NCI-H748 (cell line): Measurements from ENCODE around the gene COL4A1.
"Not testable (repeated sequence)": the region's sequence is repeated elsewhere in the genome, so short reads cannot be mapped to it uniquely, and the experiment has no call there.

Source experiments
- DNase-seq: peaks from one replicate; lab custom pipeline; 2025; ENCODE audit not compliant: unreplicated experiment; lab: John Stamatoyannopoulos, UW

The COL4A1 gene

GRCh38 chr13:110324026-110324749, 17.2 kb upstream of the COL4A1 start:
- no peak for DNase-seq

- no peak for DNase-seq
Measured at GRCh38 chr13:110323172-110323891, 16.4 kb upstream of the COL4A1 start.

GRCh38 chr13:110322828-110323171, 15.8 kb upstream of the COL4A1 start:
- no peak for DNase-seq

DNA sequence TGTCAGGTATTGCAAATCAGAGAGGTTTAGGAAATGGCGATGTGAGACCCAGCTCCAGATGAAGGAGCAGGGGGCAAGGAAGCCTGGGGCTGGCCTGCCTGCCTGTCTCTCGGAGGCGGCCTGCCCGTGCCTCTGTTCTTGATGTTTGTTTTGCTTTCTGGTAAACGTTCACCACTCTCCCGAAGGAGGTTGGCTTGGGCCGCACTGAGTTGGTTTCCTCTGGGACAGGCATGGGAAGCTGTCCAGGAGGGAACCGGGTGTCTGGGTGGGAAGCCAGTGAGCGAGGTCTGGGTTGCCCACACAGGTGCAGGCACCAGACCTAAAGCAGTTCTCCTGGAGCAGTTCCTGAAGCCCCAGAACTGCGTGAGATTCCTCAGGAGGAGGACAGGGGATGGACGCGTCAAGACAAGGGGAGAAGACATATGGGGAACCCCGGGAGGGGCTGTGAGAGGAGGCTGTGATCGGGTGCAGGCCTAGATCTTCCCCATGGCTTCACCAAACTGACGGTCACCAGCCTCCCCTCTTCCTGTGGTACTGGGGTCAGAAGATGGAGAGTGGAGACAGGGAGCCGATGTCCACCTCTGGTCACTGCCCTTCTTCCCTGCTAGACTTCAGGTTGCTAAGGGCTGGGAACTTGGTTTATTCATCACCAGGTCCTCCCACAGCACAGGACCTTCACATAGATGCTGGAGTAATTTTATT, 15.3 kb upstream of the COL4A1 start:
- DNase-seq, result no peak

DNA sequence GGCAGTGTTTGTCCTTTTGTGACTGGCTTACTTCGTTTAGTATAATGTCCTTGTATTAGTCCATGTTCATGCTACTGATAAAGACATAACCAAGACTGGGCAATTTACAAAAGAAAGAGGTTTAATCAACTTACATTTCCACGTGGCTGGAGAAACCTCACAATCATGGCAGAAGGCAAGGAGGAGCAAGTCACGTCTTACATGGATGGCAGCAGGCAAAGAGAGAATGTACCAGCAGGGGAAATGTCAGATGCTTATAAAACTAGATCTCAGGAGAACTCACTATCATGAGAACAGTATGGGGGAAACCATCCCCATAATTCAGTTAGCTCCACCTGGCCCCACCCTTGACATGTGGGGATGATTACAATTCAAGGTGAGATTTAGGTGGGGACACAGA, 14.6 kb upstream of the COL4A1 start:
- not testable (repeated sequence) for DNase-seq

DNA sequence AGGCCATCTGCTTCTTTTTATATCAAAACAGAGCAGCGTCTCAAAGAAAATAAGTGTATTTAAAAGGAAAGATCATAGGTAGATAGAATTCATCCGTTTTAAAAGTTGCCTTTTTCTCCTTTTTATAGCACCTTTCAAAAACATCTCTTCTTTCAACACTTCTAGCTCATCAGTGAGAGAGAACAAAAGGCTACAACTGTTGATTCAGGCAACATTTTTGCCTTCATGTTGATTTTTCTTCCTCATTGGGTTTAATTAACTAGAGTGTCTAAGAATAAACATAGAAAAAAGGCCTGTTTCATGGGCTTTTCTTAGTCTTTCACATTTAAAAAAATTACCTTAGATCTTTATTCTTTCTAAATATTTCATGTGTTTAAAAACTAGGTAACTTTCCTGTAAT, 13.7 kb upstream of the COL4A1 start:
- DNase-seq, result peak; percentile 33

DNA sequence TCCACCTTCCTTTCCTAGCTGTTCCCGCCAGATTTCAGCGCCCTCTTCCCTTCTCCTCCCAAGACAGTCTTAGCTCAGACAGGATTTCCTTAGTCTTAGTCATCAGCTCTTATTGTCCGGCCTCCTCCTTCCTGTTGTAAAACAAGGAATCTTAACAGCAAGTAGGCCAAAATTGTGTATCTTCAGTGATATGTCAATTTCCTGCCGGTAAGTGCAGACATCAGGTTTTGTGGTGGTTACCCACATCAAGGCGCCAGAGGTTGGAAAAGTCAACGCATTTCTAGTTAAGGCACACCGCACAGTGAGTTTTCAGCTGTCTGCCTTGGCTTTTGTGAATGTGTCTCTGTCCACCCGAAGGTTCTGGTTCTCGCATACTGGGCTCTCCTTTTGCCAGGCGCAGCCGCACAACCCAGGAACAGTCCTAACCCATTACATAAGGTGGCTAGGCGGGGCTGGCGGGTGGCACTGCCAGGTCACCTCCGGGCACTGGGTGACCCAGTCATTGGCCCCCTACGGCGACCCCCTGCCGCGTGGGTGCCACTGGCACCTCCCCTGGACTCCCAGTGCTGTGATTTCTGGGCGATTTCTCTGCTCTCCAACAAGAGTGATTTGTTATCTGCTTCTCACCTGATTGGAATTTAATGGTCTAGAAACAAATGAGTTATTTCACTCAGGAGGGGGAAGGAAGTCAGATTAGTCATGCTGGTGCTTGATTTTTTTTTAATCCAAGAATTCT, 13.0 kb upstream of the COL4A1 start:
- no peak for DNase-seq

- no peak for DNase-seq
Measured at GRCh38 chr13:110319397-110319773, 12.4 kb upstream of the COL4A1 start.

GRCh38 chr13:110318920-110319319, 12.0 kb upstream of the COL4A1 start:
- no peak for DNase-seq

DNA sequence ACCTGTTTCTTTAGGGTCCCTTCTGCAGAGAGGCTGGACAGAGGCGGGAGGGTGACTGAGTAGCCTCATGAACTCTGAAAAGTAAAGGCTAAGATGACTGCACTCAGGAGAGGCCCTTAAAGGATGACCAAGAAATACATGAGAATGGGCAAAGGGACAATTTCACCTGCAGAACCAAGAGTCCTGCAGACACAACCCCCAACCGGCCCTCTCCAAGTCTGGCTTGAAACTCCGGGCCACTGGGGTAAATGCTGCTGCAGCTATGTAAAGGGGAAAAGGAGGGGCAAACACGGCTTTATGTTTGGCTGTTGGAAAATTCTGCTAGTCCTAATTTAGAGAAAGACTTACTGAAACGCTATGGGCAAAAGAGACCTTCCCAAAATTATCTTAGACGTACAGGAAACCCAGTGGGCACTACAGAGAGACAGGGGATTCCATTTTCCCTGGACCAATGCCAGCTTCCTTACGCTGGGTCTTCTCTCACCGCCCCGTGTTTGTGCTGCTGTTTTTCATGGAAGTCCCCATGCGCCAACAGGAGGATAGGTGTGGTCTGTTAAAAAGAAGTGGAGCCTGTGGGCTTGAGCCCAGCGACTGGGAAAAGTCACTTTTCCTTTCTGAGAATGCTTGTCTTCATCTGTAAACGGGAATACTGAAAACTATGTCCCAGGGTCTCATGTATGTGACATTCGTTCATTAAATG, 10.7 kb upstream of the COL4A1 start:
- DNase-seq, result no peak

DNA sequence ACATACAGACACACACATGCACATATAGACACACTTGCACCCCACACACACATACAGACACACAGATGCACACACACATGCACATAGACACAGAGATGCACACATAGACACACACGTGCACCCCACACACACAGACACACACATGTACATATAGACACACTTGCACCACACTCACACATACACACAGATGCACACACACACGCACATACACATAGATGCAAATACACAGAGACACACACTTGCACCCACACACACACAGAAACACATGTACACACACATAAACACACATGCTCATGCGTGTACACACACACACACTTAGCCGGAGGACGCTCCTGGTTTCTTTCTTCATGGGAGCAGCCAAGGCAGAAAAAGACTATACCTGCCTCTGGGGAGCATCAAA, 10.1 kb upstream of the COL4A1 start:
- DNase-seq, result no peak

GRCh38 chr13:110316196-110316595, 9.2 kb upstream of the COL4A1 start:
- DNase-seq, result no peak

- DNase-seq, result no peak
Measured at GRCh38 chr13:110314516-110315245, 7.7 kb upstream of the COL4A1 start.

GRCh38 chr13:110313733-110314132, 6.8 kb upstream of the COL4A1 start:
- DNase-seq, result not testable (repeated sequence)

DNA sequence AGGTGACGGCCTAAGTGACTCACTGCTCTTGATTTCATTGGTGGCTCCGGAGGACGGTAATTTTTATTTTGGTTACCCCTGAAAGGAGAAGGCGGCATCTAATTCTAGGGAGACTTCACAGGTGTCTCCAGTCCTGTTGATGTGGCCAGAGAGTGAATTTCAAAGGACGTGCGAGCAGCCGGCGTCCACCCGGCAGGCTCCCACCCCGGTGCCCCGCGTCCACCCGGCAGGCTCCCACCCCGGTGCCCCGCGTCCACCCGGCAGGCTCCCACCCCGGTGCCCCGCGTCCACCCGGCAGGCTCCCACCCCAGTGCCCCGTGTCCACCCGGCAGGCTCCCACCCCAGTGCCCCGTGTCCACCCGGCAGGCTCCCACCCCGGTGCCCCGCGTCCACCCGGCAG, 6.3 kb upstream of the COL4A1 start:
- not testable (repeated sequence) for DNase-seq

DNA sequence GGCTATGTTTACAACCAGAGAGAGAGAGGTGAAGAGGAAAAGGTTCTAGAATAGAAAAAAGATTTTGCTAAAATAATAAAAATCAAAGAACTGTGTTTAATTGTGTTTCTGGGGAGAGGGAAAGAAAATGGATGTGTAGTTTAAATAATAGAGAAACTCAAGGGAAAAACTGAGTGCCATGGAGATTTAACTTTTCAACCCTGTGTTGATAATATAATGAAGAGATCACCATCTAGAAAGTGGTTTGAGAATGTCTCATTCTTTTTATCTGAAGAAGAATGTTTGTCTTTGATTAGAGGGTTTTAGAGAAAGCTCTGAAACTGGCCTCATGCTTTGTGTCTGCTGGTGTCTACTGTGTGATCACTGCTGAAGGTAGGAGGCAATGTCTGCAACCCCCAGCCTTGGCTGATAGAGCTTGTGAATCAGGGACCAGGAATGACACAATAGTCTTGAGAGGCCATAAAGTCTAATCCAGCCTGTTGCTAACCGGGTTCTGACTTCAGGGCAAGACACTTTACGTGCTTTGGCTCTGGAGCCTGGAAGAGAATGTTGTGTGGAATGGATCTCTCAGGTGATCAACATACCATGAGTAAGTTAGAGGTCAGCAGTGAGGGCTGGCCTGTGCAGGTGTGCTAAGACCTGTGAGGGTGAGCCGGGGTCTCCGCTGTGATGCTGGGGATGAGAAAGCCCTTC, 5.5 kb upstream of the COL4A1 start:
- DNase-seq, result no peak

- DNase-seq, result no peak
Measured at GRCh38 chr13:110311443-110312338, 4.7 kb upstream of the COL4A1 start.

GRCh38 chr13:110310541-110311442, 3.8 kb upstream of the COL4A1 start:
- no peak for DNase-seq
